Measurements from ENCODE around the gene PLCL2. TPM values are rescaled to one million over a fixed set of nuclear protein-coding genes. Genes with fewer than 3 reads are reported as not detected.

The PLCL2 gene
- polyA plus RNA-seq, 1 donor: 10.2 TPM

DNA sequence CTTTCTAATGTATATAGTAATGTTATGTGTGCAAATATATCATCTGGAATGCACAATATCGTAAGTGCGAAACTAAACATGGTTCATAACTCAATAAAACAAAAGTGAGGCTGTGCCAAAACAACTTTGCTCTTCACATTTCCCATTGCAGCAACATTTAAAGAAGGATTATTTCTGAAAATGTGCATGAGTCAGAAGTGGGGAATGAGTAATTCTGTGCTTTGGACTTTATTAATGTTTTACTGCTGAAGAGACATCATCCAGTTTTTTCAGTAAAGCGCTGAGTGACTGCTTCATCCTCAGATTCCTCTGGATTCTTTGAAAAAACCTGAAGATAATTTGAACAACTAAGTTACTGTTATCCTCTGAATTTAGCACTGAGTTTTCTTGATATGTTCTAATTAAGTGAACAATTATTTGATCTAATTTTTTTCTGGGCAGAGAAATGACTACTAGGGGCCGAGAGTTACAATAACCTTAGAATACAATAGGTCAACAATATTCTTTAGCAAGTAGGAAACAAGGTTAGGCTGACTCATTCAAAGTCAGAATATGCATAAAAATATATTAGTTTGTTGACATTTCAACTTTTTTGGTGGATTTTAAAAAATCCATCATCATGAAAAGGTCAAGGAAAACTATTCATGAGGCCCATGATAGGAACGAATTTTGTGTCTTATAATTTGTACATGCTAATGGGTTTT lies 20.0 kb upstream of the PLCL2 start:
- H3K36me3 ChIP-seq (ENCODE audit: control insufficient read depth, insufficient read depth, low read length): no peaks in the 10 kb centered on the region
- 90% methylated on average over 2 of the region's 5 CpGs for WGBS (ENCODE audit: insufficient coverage, low lambda C conversion rate)
- no peak overlapping the region for H3K27ac ChIP-seq (ENCODE audit: low read length)
- no peaks in the 10 kb centered on the region for H3K9me3 ChIP-seq (ENCODE audit: control insufficient read depth, low read depth, low read length)
- no peak overlapping the region for H3K4me3 ChIP-seq (ENCODE audit: low read length)
- H3K27me3 ChIP-seq (ENCODE audit: control insufficient read depth, insufficient read depth, low read length): no peaks in the 10 kb centered on the region
- no peaks in the 10 kb centered on the region for H3K4me1 ChIP-seq (ENCODE audit: control insufficient read depth, insufficient read depth, low read length)
- peak in 1 of 2 donors; percentile 34 for DNase-seq

DNA sequence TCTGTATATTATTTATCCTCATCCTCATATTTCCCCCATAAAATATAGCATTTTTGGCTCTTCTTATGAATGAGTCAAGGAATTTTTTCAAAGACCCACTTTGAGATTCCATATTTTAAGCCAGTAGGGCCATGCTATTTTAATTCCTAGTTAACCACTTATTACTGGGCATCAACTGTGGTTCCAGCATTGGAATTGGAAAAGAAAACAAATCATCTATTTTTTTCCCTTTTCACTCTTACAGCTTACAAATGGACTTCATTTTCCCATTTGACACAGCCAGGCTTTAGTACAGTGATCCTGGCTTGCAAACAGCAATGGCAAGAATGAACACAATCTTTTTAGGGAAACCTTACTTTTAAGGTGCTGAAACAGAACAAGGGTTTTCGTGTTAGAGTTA lies 19.4 kb upstream of the PLCL2 start:
- no peak overlapping the region for H3K27ac ChIP-seq (ENCODE audit: low read length)
- H3K36me3 ChIP-seq (ENCODE audit: control insufficient read depth, insufficient read depth, low read length): no peaks in the 10 kb centered on the region
- DNase-seq: no peak
- no peaks in the 10 kb centered on the region for H3K27me3 ChIP-seq (ENCODE audit: control insufficient read depth, insufficient read depth, low read length)
- no CpG with 5 or more reads among the region's 1 CpG for WGBS (ENCODE audit: insufficient coverage, low lambda C conversion rate)
- H3K4me1 ChIP-seq (ENCODE audit: control insufficient read depth, insufficient read depth, low read length): no peaks in the 10 kb centered on the region
- H3K9me3 ChIP-seq (ENCODE audit: control insufficient read depth, low read depth, low read length): no peaks in the 10 kb centered on the region
- no peak overlapping the region for H3K4me3 ChIP-seq (ENCODE audit: low read length)

DNA sequence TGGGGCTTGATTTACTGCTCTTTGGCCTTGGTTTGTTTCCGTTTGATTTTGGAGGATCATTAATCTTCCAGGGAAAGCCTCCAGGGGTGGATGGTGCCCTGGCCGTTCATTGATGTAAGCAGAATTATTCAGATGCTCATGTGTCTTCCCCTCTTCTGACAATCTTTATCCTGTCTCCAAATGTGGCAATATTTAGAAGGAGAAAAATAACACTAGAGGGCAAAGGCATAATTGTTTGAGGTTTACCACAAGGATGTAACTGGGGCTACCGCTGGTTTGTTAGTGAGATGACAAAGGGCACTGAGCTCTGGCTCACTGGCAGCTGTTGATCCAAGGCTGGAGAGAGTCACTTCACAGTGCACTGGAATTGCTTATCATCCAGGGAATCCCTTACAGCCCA lies 18.2 kb upstream of the PLCL2 start:
- H3K4me1 ChIP-seq (ENCODE audit: control insufficient read depth, insufficient read depth, low read length): no peaks in the 10 kb centered on the region
- H3K27ac ChIP-seq (ENCODE audit: low read length): no peak overlapping the region
- H3K4me3 ChIP-seq (ENCODE audit: low read length): no peak overlapping the region
- no peak for DNase-seq
- no peaks in the 10 kb centered on the region for H3K27me3 ChIP-seq (ENCODE audit: control insufficient read depth, insufficient read depth, low read length)
- WGBS (ENCODE audit: insufficient coverage, low lambda C conversion rate): 0% methylated on average over 1 of the region's 3 CpGs
- H3K36me3 ChIP-seq (ENCODE audit: control insufficient read depth, insufficient read depth, low read length): no peaks in the 10 kb centered on the region
- H3K9me3 ChIP-seq (ENCODE audit: control insufficient read depth, low read depth, low read length): no peaks in the 10 kb centered on the region

DNA sequence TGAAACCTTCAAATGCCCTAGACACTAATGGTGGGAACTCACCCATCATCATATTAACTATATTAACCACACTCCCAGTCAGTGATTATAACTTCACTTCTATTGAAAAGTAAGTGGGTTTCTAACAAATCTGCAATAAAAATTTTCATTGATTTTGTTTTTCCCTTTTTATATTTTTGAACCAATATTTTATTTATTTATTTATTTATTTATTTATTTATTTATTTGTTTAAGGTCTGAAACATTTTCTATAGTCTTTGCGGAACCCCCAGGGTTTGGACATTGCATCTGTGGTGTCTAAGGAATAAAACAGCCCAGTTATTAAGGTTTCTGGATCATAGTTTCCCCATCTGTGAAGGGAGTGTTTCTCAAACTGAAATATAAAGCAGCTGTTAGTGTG lies 16.2 kb upstream of the PLCL2 start:
- DNase-seq: no peak
- Histone ChIP-seq H3K9me3 (ENCODE audit: control insufficient read depth, low read depth, low read length) (no peaks in the 10 kb centered on the region), H3K36me3 (ENCODE audit: control insufficient read depth, insufficient read depth, low read length) (no peaks in the 10 kb centered on the region), H3K27ac (ENCODE audit: low read length) (no peak overlapping the region), H3K4me1 (ENCODE audit: control insufficient read depth, insufficient read depth, low read length) (no peaks in the 10 kb centered on the region), H3K27me3 (ENCODE audit: control insufficient read depth, insufficient read depth, low read length) (no peaks in the 10 kb centered on the region), H3K4me3 (ENCODE audit: low read length) (no peak overlapping the region)
- 100% methylated on average over 1 of the region's 1 CpG for WGBS (ENCODE audit: insufficient coverage, low lambda C conversion rate)

DNA sequence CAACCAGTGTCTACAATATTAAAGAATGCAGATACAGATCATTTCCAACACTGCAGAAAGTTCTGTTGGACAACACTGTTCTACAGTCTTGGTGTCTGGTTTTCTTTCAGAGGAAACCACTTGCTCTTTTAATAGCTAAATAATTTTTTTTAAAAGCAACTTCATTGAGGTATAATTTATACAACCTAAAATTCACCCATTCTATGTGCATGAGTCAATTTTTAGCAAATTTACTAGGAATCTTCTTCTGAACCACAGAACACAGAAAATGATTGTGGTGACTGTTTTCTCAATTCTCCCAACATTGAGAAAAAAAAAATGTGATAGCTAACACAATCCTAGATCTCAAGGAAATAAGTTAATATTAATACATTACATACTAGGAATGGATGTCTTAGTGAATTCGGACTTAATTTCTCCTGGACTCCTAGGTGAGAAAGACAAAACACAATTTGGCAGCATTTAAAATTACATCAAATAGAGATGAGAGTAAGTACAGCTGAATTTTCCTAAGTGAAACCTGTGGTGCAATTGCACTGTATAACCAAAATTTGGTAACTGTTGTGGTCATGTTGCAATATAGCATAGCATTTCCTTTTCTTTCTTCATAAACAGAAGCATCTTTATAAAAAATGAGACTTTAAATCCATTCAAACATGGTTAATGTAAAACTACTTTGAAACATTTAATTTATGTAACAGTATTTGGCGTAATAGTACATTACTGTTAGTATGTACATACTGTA lies 15.3 kb upstream of the PLCL2 start:
- Histone ChIP-seq H3K4me1 (ENCODE audit: control insufficient read depth, insufficient read depth, low read length) (no peaks in the 10 kb centered on the region), H3K9me3 (ENCODE audit: control insufficient read depth, low read depth, low read length) (no peaks in the 10 kb centered on the region), H3K27ac (ENCODE audit: low read length) (no peak overlapping the region), H3K27me3 (ENCODE audit: control insufficient read depth, insufficient read depth, low read length) (no peaks in the 10 kb centered on the region), H3K36me3 (ENCODE audit: control insufficient read depth, insufficient read depth, low read length) (no peaks in the 10 kb centered on the region), H3K4me3 (ENCODE audit: low read length) (no peak overlapping the region)
- 0% methylated on average over 1 of the region's 2 CpGs for WGBS (ENCODE audit: insufficient coverage, low lambda C conversion rate)
- DNase-seq: no peak

DNA sequence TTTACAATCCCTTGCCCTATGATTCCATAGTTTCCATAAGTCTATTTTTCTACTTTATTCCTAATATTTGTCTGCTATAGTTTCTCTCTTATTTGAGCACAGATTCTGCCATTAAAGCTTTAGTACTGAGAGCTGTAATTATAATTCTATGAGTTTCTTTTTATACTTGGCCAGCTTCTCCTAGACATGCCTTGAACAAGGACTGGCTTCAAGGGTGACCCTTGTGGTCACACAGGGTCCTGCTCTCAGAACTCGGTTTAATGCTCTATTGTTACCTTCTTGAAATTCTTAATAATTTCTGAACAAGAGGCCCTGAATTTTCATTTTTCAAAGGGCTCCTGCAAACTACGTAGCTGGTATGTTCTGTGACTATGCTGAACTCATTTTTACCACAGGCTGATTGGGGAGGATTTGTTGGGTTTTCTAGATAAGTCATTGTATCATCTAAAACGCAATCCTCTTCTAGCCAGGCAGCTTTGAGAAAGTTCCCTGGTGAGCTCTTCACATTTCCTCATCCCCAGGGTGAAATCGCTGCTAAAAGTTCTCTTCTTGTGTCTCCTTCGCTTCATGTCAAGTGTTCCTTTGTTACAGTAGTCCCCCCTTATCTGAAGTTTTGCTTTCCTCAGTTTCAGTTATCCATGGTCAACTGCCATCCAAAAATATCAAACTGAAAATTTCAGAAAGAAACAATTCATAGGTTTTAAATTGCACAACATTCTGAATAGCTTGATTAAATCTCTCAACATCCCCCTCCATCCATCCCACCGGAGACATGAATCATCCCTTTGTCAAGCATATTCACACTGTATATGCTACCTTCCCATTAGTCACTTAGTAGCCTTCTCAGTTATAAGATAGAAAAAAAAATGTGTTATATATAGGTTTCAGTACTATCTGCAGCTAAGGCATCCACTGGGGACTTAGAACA lies 12.6 kb upstream of the PLCL2 start:
- 87% methylated on average over 3 of the region's 6 CpGs for WGBS (ENCODE audit: insufficient coverage, low lambda C conversion rate)

DNA sequence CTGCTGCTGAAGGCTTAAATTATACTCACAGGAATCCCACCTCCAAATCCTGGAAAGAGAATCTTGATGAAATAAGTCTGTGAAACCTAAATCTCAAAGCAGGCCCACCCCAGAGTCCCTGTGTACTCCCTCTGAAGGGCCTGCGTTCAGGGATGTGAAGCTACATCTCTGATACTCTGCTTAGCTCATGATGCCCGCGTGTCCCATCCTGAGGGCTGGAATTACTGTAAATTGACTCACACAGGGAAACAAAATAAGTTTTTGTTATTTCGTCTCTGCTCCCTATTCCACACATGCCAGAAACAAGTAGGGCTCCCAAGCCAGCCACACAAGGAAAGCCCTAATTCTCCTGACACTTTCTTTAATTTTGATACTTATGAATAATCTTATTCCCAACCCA lies 10.9 kb upstream of the PLCL2 start:
- Histone ChIP-seq H3K27ac (ENCODE audit: low read length) (no peak overlapping the region), H3K4me3 (ENCODE audit: low read length) (no peak overlapping the region), H3K9me3 (ENCODE audit: control insufficient read depth, low read depth, low read length) (no peaks in the 10 kb centered on the region), H3K4me1 (ENCODE audit: control insufficient read depth, insufficient read depth, low read length) (no peaks in the 10 kb centered on the region), H3K36me3 (ENCODE audit: control insufficient read depth, insufficient read depth, low read length) (no peaks in the 10 kb centered on the region), H3K27me3 (ENCODE audit: control insufficient read depth, insufficient read depth, low read length) (no peaks in the 10 kb centered on the region)
- WGBS (ENCODE audit: insufficient coverage, low lambda C conversion rate): no CpG with 5 or more reads among the region's 4 CpGs
- DNase-seq: no peak

More for the DNA sequence above, 12.6 kb upstream of the PLCL2 start:
- H3K9me3 ChIP-seq (ENCODE audit: control insufficient read depth, low read depth, low read length): no peaks in the 10 kb centered on the region
- DNase-seq: no peak
- H3K4me3 ChIP-seq (ENCODE audit: low read length): no peak overlapping the region
- no peaks in the 10 kb centered on the region for H3K36me3 ChIP-seq (ENCODE audit: control insufficient read depth, insufficient read depth, low read length)
- no peak overlapping the region for H3K27ac ChIP-seq (ENCODE audit: low read length)
- no peaks in the 10 kb centered on the region for H3K27me3 ChIP-seq (ENCODE audit: control insufficient read depth, insufficient read depth, low read length)
- H3K4me1 ChIP-seq (ENCODE audit: control insufficient read depth, insufficient read depth, low read length): no peaks in the 10 kb centered on the region

DNA sequence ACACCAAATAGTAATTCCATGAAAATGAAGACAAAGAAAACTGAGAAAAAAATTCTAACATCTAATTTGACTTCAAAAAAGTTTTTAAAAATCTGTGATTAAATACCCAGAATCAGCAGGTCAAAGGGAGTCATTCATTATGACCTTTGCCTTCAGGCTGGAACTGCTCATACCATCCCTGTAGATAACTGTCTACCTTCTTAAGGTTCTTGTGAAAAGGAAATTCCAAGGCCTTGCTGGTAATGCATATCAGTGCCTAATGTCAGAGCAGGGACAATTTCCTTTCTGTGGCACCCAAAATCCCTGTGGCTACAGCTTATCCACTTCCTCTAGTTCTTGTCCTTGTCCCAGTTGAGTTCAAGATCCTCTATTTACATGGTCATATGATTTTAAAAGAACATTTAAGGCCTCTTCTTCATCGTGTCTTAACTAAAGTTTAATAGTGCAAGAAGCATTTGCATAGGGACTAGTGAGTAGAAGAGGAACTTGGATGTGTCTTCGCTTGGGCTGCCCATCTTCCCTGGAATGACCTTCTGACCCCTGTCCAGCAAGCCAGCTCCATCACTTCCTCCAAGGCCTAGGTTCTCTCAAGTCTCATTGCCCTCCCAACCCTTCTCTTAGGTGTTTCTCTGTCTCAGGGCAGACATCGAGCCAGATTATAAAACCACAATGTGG lies 8.7 kb upstream of the PLCL2 start:
- Histone ChIP-seq H3K36me3 (ENCODE audit: control insufficient read depth, insufficient read depth, low read length) (no peaks in the 10 kb centered on the region), H3K9me3 (ENCODE audit: control insufficient read depth, low read depth, low read length) (no peaks in the 10 kb centered on the region), H3K27ac (ENCODE audit: low read length) (no peak overlapping the region), H3K27me3 (ENCODE audit: control insufficient read depth, insufficient read depth, low read length) (no peaks in the 10 kb centered on the region), H3K4me1 (ENCODE audit: control insufficient read depth, insufficient read depth, low read length) (no peaks in the 10 kb centered on the region), H3K4me3 (ENCODE audit: low read length) (no peak overlapping the region)
- WGBS (ENCODE audit: insufficient coverage, low lambda C conversion rate): 100% methylated on average over 1 of the region's 3 CpGs
- DNase-seq: no peak

DNA sequence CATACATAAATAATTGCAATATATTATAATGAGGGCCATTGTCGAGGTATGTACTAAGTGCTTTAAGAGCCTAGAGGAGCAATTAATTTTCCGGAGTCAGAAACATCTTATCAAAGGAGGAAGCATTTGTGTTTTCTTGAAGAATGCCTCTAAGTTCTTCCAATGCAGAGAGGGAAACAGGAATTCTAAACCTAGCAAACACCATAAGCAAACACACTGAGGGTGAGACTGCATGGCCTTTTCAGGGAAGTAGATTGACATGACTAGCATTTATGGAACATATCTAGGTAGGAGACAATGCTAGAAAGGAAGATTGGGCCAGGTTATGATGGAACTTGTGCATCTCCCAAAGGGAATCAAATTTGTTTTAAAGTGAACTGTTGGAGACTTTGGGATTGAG lies 7.2 kb upstream of the PLCL2 start:
- no peaks in the 10 kb centered on the region for H3K36me3 ChIP-seq (ENCODE audit: control insufficient read depth, insufficient read depth, low read length)
- H3K4me1 ChIP-seq (ENCODE audit: control insufficient read depth, insufficient read depth, low read length): no peaks in the 10 kb centered on the region
- no peak for DNase-seq
- H3K4me3 ChIP-seq (ENCODE audit: low read length): no peak overlapping the region
- H3K27ac ChIP-seq (ENCODE audit: low read length): no peak overlapping the region
- H3K9me3 ChIP-seq (ENCODE audit: control insufficient read depth, low read depth, low read length): no peaks in the 10 kb centered on the region
- H3K27me3 ChIP-seq (ENCODE audit: control insufficient read depth, insufficient read depth, low read length): no peaks in the 10 kb centered on the region
- WGBS (ENCODE audit: insufficient coverage, low lambda C conversion rate): 20% methylated on average over 1 of the region's 2 CpGs

DNA sequence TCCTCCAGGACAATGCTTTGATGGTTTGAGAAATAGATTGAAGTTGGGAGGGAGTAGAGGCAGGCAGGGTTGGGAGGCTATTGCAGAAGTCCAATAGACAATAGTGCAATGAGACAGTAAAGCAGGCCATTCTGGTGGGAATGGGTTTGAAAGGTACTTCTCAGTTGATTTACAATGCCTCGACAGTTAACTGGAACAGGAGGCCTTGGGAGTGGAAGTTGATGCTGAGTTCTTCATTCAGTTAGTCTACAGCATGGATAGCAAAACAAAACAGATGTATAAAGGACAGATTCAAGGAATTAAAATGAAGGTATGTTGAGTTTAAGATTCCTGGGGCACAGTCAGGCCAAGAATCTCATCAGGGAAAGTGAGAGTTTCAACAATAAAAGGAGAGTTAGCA lies 6.8 kb upstream of the PLCL2 start:
- no peaks in the 10 kb centered on the region for H3K9me3 ChIP-seq (ENCODE audit: control insufficient read depth, low read depth, low read length)
- H3K4me1 ChIP-seq (ENCODE audit: control insufficient read depth, insufficient read depth, low read length): no peaks in the 10 kb centered on the region
- DNase-seq: no peak
- H3K27me3 ChIP-seq (ENCODE audit: control insufficient read depth, insufficient read depth, low read length): no peaks in the 10 kb centered on the region
- no peak overlapping the region for H3K27ac ChIP-seq (ENCODE audit: low read length)
- H3K36me3 ChIP-seq (ENCODE audit: control insufficient read depth, insufficient read depth, low read length): no peaks in the 10 kb centered on the region
- 100% methylated on average over 1 of the region's 1 CpG for WGBS (ENCODE audit: insufficient coverage, low lambda C conversion rate)
- no peak overlapping the region for H3K4me3 ChIP-seq (ENCODE audit: low read length)
